ENCODE results near the gene CHURC1. TPM values are rescaled to one million over a fixed set of nuclear protein-coding genes. Genes with fewer than 3 reads are reported as not detected.

CHURC1 gene
- total RNA-seq, 1 donor from 2014 or later, result 60.9 TPM

DNA sequence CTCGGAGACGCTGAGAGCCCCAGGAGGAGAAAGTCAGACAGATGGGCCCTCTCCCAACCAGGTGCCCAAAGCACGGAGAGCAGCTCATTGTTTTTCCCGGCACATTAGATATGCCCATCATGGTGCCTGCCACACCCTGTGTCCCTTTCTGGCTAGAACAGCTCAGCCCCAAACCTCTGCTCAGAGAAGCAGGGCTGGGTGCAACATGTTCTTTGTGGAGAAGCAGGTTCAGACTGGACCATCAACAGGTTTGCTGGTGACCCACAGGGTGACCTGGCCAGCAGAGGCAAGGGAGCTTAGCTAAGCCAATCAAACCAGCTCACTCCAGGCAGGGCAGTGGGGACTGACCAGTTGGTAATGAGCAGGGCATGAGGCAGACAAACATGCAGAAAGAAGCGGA is 44.5 kb downstream of the CHURC1 start:
- no peak for DNase-seq

DNA sequence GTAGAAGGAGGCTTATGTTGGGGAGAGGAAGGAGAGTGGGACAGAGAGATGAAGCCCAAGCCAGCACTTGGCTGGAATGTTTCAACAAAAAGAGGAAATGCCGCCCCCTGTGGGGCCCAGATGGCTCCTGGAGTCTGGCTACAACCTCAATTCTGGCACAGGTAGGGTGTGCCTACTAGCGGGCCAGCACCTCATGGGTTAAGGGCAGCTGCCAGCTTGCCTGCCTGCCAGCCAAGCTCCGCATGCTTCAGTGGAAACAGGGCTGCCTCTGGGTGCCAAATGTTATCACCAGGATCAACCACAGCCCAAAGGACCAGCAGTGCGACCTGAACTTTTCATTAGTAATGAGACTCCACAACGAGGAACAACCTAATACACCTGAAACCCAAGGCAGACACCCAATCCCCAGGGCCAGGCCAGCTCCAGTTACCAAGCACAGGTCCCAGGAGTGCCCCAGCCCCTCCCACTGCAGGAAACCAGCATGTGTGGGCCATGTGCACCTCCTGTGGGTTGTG is 46.6 kb downstream of the CHURC1 start:
- no peak for DNase-seq

DNA sequence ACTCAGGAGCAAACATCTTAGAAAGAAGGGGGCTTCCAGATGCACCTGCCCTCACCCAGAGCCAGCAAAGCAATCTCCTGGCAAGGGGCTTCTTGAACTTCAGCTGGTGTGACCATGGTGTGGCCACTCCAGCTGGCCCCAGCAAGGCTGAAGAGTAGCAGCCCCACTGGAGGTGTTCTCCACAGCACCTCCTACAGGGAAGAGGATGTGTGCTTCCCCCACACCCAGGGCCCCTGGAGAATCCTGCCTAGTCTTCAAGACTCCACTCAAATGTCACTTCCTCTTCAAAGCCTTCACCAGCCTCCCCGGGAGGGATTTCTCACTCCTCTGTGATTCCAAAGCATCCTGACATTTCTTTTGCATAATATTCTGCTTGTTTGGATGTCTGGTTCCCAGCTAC is 49.4 kb downstream of the CHURC1 start:
- DNase-seq, result no peak

DNA sequence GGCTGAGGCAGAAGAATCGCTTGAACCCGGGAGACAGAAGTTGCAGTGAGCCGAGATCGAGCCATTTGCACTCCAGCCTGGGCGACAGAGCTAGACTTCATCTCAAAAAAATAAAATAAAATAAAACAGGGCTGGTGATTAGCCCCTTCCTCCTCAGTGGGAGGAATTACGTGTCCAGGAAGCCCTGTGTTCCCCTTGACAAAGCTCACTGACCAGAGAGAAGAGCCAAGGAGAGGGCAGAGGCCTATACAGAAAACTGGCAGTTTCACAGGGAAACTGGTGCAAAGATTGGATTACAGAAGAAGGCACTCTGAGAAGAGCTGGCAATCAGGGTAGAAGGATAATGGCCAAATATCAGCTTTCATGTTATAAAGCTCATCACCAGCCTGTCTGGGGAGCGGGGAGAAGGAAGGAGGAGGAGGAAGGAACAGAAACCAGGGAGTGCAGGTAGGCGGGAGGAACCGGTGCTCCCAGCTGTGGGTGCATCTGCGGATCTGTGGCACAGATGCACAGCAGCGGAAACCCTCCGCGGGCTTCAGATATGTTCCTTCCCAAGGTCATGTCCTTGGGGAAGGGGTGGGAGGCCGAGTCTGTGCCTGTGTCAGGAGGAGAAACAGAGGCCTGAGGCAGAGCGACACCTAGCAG is 51.2 kb downstream of the CHURC1 start:
- peak; percentile 65 for DNase-seq

DNA sequence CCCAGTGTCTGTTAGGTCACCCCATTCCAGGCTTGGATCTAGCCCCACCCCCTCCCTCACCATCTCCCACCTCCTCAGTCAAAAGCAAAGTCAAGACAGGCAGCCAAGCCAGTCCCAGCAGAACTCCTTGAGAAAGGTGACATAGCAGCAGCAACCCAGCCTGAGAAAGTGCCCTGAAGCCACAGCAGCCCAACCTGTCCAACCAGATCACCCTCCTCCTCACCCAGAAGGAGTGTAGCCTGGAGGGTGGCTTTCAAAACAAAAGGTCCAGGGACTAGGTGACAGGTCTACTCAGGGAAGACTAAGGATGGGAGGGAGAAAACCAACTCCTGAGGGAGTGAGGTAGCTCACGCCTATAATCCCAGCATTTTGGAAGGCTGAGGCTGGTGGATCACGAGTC is 52.7 kb downstream of the CHURC1 start:
- DNase-seq, result no peak

DNA sequence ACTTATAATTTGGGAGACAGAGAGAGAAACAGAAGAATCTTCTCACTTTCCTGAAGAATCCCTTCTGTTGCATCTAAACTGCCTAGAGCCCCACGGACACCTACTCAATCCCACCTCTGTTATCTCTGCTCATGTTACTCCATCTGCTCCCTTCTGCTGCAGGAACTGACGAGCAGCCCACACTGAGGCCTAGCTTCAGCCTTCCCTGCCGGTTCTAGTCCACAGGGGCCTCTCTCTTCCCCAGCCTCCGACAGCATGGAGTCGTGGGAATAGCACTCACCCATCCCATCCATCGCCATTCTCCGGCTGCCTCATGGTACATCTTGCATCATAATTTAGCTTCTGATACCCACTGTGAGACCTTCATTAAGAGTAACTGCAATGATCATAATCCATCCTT is 53.9 kb downstream of the CHURC1 start:
- DNase-seq, result no peak

DNA sequence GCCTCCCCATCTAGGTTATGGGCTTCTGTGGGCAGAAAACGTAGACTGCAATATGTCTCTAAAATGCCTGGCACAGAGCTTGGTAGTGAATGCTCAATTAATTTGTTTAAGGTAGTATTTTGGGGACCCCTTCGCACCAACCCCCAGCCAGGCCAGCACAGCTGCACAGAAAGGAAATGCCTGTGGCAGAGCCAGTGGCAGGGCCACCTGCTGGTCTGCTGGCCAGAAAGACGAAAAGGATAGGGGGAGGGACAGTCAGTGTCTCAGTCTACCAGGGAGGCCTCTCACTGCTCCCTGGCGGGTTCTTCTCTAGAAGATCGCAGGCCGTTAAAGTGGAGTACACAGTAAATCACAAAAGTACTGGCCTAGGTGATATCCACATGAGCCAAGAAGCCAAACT is 54.4 kb downstream of the CHURC1 start:
- DNase-seq, result no peak

DNA sequence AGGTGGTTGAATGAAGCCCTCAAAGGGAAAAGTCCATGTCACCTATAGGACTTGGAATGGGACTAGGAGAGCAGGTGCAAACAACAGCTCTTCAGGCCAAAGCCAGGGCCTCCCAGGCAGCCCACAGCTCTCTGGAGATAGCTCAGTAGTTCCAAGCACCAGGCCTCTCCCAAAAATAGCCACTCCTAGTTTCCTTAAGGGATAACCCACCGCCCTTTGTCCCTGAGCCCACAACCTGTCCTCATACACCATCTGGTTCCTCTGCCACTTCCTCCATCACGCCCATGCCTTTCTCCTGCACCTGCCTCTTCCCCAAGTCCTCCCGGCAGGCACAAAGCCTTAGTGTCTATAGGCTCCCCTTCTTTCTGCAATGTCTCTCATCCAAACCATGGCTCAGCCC is 55.8 kb downstream of the CHURC1 start:
- no peak for DNase-seq

DNA sequence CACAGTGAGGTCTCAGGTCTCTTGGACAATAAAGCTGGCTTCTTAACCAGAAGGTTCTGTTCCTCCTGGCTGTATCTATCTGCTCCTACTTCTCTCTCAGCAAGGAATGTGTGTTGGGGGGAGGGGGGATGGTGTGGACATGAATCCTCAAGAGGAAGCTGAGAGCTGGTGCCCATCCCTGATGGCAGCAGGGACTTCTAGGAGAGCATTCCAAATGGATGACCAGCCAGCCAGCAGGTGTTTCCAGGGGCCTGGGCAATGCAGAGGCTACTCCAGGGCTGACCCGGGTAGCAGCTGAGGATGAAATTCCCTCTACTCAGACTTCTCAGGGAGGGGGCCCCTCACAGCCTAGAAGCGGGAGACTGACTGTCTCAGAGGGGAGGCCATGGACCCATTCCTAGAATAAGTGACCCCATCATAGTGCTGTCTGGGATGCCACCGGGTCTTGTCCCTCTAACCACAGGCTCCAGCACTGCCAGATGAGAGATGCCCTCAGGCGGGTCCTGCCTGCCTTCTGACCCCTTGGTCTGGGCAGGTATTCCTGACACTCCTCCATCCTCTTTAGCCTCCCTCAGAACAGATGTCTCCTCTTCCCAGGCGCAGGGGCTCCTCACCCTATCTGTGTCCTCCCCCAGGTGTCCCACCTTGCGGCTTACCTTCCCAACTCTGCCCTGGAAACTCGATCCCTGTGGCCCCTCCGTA is 56.7 kb downstream of the CHURC1 start:
- peak; percentile 53 for DNase-seq

DNA sequence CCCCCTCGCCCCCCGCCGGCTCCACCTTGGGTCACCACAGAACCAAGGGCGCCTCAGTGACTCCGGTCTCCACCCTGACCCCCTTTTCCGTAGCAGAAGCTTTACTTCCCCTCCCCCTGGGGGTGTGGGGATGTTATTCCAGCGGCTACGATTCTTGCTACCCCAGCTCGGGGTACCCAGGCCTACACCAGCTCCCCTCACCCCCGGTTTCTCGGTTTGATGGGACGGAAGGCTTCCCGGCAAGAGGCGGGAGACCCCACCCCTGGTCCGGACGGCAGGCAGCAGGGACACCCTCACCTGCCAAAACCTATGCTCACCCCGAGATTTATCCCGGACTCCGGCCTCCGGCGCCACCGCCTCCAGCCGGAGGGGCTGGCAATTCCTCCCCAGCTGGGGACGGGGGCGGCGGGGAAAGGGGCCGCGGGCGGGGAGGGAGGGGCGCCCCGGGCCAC is 57.3 kb downstream of the CHURC1 start:
- DNase-seq, result no peak

DNA sequence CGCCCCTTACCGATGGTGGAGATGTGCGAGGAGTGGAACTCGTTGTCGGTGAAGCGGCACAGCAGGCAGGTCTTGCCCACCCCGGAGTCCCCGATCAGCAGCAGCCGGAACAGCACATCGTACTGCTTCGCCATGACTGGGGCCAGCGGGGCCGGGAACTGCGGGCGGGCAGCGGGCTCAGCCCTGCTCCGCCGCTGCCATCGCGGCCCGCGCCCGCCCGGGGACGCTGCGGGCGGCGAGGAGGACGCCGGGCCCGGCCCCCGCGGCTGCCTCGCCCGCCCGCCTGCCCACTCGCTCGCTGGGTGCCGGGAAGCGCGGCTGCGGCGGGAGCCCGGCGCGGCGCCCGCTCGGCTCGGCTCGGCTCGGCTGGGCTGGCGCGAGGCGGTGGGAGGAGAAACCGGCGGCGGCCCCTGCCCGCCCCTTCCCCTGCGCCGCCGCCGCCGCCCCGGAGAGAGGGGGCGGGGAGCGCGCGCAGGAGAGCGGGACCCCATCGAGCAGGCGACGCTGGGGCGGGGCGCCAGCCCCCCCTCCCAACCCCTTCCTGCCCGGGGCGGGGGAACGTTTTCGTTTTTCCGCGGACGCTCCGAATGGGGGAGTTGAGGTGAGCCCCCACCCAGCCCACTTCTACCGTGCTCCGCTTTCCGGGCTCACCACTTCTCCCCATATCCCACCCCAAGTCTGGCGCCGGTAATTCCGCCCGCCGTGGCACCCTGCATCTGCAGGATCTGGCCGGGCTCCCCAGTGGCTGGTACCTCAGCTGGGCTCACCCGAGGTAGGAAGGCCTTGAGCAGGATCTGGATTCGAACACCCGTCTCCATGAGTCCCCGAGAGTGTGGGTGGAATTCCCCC is 57.9 kb downstream of the CHURC1 start, which contains the start of gene RAB15:
Gene RAB15 (minus strand): TSS at position 394 of the 849 bp plus-strand sequence. CDS start 260 bp downstream, at position 134.
- DNase-seq, result peak; percentile 50

DNA sequence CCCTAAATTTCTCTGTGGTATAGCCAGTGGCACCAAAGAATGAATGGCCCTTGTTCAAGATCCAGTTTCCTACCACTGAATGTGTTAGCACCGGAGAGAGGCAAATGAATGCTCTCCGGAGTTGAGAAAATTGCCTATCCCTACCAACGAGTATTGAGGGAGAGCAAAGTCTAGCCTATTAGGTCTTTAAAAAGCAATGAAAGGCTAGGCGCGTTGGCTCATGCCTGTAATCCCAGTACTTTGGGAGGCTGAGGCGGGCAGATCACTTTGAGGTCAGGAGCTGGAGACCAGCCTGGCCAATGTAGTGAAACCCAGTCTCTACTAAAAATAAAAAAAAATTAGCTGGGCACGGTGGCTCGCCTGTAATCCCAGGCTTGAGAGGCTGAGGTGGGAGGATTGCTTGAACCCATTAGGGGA is 58.8 kb downstream of the CHURC1 start:
- DNase-seq, result no peak

DNA sequence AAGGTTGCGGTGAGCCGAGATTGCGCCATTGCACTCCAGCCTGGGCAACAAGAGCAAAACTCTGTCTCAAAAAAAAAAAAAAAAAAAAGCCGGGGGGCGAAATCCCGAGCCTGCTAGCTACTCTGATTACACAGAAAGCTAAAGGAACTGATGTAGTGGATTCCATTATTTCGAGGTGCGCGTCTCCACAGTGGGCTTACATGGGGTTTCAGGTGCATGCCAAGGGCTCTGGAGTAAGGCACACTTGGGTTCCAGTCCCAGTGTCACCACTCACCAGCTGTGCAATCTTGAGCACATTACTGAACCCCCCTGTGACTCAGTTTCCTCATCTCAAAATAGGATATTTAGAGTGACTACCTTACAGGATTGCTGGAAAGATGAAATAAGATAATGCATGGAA is 59.6 kb downstream of the CHURC1 start:
- DNase-seq, result no peak

DNA sequence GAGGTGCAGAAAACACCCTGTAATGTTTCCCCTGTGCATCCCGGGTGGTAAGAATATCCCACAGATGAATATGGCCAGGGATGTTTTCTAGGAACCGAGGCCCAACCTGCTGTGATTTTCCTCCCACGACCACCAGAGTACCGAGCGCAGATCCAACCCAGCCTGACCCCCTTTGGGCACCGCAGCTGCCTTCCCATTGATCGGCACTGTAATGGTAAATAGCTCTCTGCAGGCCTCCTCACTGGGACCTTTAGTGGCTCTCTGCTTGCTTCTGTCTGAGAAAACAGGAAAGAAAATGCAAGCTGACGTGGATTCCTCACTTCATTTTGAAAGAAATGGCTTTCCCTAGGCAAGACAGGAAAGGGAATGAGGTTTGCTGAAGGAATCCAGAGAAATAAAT is 60.3 kb downstream of the CHURC1 start:
- no peak for DNase-seq

DNA sequence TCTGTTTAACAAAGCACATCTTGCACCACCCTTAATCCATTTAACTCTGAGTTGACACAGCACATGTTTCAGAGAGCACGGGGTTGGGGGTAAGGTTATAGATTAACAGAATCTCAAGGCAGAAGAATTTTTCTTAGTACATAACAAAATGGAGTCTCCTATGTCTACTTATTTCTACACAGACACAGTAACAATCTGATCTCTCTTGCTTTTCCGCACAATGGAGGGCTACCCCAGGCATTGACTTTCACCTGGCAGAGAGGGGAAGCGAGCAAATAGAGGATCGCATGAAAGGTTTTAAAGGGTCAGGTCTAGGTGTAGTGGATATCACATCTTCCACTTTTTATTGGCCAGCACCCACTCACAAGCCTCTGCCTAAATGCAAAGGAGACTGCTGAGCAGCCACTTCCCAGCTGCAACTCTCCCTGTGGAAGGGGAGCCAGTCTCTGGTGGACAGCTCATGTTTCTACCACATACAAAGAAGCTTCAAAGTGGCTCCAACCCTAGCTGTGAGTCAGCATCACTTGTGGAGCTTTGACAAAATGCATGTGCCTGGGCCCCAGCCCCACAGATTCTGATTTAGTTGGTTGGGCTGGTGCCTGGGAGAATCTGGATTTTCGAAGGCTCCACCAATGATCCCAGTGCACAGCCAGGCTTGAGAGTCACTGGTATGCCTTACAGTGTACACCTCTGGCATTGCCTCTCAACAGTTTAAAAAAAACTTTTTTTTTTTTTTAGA is 65.2 kb downstream of the CHURC1 start:
- no peak for DNase-seq

DNA sequence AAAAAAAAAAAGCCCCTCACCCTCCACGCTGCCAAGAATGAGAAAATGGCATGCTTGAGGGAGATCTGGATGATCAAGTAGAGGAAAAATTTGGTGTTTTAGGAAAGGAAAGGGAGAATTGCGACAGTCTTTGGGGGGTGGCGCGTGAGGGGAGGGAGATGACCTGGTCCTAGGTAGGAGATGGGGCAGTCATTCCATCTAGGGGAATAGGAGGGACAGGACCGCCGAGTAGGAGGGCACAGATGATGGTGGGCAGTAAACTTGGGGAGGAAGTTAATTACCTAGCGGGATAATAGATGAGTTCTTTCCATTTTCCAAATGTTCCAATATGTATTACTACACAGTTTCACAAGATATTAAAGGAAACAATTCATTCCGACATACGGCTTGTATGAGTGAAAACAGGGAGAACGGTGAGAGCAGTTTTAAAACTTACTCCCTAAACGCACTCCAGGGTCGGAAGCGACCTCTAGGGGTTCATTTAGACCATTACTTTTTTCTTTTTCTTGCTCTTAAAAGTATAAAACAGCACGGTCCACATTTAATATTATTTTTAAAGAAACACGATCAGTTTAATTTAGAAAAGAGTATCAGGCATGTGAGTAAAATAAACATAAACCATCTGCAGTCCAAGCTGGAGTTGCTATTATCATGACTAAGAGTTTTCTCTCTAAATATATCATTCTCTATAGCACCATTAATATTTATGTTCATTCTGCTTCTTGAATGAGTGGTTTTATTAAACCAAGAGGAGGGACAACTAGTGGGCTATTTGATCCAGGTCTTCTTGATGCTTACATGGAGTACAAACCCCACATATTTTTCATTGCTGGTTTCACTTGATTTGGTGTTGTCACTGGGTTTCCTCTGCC is 69.4 kb downstream of the CHURC1 start:
- peak; percentile 73 for DNase-seq

Other genes with a start within 250 kb of the CHURC1 start
- 9.2 and 9.4 TPM in 2 replicates for gene PLEKHG3, start 210.0 kb upstream of the CHURC1 start, total RNA-seq
- gene SPTB, start 34.5 kb upstream of the CHURC1 start, total RNA-seq, result under 0.01 and 0.05 TPM in 2 replicates
- not detected in 2 replicates for gene GPX2, start 28.3 kb downstream of the CHURC1 start, total RNA-seq
- 9.5 and 10.4 TPM in 2 replicates for gene RAB15, start 57.9 kb downstream of the CHURC1 start, total RNA-seq
- gene FNTB, start 72.4 kb downstream of the CHURC1 start, total RNA-seq, result 8.5 and 13.3 TPM in 2 replicates
- 35.6 and 50.9 TPM in 2 replicates for gene MAX, start 188.1 kb downstream of the CHURC1 start, total RNA-seq

Measured in dermis blood vessel endothelial cell (primary cell).